Suppressor macrophage (primary cell): ENCODE results near the gene ZZZ3.
"Not testable (repeated sequence)": the region's sequence is repeated elsewhere in the genome, so short reads cannot be mapped to it uniquely, and the experiment has no call there.

Experiments
- DNase-seq, 4 experiments: peaks; one replicate each; pipeline ENCODE4 v3.0.0-alpha.2; 2020 to 2022

Gene ZZZ3

DNA sequence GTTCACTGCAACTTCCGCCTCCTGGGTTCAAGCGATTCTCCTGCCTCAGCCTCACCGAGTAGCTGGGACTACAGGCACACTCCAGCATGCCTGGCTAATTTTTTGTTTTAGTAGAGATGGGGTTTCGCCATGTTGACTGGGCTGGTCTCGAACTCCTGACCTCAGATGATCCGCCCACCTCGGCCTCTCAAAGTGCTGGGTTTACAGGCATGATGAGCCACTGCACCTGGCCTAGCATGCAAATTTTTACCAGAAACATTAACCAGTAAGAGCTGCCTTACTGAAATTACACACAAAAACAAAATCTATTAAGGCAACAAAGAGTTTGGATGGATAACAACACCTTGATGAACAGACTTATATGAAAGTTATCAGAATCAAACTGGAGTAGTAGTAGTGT, 12.1 kb downstream of the ZZZ3 start:
- DNase-seq = no peak

DNA sequence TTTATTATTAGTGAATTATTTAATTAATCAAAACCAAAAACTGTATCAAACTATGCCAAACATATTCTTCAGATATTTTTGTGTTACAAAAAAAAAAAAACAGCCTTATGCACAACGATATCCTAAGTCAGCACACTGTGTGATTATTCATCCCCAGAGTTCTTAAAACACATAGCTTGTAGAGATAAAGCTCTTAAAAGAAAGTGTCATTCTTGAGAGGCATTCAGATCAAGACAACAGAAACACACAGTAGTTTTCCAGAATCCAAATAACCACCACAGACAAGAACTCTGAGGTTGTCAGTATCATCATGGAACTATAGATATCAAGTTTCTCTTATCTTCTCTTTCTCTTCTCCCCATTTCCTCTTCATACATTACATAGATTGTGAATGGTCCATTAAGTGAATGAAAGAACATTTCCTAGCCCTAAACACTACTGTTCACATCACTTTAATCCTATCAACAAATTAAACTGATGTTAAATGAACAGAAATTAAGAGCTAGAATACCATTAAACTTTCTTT, 13.5 kb downstream of the ZZZ3 start:
- no peak for DNase-seq

DNA sequence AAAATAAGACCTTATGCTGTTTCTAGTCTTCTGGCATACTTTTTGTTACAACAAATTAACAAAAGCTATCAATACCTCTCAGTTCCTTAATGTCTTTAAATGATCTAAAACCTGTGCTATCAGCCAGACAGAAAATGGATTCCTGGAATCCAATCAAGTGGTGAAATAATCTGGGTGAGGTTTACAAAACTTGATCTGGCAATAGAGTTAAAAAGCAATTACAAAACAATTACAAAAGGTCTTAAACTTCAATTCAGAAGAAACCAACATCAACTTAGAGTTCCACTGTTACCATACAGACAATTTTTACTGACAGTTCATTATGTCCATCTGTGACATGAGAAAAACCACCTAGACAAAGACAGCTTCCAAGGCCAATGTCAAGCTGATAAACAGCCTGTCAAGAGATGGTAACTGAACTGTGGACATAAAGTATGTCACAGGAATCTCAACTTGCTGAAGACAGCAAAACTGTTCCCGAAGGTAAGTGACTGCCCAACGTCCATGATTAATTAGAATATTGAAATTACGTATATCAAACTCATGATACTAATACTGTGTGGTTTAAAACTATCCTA, 17.4 kb downstream of the ZZZ3 start:
- no peak for DNase-seq

DNA sequence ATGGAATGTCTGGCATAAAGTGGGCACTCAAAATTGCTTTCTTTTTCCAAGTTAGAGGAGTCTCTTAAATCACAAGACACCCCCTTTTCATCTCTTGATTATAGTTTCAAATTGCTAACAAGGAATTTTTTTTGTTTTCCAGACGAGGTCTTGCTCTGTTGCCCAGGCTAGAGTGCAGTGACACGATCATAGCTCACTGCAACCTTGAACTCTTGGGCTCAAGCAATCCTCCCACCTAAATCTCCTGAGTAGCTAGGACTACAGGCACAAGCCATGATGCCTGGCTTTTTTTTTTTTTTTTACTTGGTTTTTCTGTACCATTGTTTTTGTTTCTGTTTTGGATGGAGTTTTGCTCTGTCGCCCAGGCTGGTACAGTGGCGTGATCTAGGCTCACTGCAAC, 20.8 kb downstream of the ZZZ3 start:
- DNase-seq = no peak

DNA sequence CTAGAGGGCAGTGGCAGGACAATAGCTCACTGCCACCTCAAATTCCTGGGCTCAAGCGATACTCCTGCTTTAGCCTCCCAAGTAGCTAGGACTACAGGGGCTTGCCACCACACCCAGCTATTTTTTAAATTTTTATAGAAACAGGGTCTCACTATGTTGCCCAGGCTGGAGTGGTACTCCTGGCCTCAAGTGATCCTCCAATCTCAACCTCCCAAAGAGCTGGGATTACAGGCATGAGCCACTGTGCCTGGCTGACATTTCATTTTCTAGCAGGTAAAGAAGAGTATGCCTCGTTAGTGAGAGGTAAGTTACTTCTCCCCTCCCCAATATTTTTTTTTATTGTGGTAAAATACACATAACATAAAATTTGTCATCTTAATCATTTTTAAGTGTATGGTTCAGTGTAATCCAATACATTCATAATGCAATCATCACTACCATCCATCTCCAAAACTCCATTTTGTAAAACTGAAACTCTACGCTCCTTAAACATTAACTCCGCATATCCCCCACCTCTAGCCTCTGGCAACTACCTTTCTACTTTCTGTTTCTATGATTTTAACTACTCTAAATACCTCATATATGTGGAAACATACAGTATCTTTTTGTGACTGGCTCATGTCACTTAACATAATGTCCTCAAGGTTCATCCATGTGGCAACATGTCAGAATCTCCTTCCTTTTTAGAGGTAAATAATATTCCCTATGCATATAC, 22.4 kb downstream of the ZZZ3 start:
- DNase-seq = no peak

DNA sequence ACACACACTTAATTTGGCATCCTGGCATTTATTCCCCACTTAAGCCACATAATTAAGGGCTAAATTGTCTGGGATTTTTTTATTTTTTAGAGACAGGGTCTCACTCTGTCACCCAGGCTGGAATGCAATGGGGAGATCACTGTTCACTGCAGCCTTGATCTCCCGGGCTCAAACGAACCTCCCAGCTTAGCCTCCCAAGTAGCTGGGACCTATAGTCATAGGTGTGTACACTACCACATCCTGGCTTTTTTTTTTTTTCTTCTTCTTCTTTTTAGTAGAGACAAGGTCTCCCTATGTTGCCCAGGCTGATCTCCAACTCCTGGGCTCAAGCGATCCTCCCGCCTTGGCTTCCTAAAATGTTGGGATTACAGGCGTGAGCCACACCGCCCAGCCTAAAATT, 24.2 kb downstream of the ZZZ3 start:
- no peak for DNase-seq

DNA sequence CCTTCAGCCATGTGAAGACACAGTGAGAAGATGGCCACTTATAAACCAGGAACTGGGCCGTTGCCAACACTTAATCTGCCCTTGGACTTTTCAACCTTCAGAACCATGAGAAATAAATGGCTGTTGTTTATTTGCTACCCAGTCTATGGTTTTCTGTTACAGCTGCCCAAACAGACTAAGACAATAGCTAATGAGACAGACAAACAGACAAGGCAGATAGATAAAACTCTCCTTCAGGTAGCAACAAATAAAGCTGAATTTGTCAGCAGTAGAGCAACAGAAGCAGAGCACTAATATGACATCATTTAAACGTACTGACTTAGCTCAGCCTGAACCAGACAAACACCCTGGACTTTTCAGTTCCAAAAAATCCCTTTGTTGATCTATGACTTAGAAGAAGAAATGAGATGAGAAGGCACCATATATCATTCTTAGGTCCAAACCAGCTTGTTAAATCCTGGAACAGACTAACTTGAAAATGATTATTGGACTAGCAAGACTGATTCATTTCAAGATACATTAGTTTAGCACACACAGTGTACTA, 27.0 kb downstream of the ZZZ3 start:
- DNase-seq = no peak

DNA sequence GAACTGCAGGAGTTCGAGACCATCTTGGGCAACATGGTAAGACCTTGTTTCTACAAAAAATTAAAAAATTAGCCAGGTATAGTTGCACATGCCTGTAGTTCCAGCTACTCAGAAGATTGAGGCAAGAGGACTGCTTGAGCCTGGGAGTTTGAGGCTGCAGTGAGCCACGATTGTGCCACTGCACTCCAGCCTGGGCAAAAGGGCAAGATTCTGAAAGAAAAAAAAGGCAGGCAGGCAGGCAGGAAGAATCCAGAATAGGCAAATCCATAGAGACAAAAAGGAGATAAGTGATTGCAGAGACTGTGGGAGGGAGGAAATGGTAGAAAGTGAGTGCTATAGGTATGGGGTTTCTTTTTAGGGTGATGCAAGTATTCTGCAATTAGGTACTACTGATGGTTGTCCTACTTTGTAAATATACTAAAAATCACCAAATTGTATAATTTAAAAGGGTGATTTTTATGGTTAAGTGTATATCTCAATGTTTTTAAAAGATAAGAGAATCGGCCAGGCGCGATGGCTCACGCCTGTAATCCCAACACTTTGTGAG, 29.4 kb downstream of the ZZZ3 start:
- DNase-seq = no peak

DNA sequence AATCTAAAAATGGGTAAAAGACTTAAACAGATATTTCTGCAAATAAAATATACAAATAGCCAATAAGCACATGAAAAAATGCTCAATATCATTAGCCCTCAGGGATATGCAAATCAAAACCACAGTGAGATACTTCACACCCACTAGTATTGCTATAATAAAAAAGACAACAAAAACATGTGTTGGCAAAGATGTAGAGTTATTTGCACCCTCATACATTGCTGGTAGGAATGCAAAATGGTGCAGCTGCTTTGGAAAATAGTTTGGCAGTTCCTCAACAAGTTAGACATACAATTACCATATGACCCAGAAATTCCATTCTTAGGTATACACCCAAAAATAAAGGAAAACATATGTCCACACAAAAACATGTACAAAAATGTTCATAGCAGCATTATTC, 30.2 kb downstream of the ZZZ3 start:
- no peak for DNase-seq

DNA sequence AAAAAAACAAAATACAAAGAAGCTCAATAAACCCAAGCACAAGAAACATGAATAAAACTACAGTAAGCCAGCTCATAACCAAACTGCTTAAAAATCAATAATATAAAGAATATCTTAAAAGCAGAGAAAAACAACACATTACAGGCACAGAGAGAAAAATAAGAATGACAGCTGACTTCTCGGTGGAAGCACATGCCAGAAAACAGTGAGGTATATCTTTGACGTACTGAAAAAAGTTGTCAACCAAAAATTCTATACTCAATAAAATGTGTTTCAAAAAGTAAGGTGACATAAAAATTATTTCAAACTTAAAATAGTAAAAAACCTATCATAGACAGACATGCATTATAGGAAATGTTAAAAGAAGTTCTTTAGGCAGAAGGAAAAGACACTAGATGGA, 33.3 kb downstream of the ZZZ3 start:
- no peak for DNase-seq

DNA sequence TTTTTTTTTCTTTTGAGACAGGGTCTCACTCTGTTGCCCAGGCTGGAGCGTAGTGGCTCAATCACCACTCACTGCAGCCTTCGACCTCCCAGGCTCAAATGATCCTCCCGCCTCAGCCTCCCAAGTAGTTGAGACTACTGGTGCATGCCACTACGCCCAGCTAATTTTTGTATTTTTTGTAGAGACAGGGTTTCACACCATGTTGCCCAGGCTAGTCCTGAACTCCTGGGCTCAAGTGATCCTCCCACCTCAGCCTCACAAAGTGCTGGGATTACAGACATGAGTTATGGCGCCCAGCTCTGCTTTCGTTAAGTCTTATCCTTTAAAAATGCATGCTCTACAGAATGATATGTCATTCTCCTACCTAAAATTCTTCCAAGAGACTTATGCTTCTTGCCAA, 36.2 kb downstream of the ZZZ3 start:
- DNase-seq = not testable (repeated sequence)

DNA sequence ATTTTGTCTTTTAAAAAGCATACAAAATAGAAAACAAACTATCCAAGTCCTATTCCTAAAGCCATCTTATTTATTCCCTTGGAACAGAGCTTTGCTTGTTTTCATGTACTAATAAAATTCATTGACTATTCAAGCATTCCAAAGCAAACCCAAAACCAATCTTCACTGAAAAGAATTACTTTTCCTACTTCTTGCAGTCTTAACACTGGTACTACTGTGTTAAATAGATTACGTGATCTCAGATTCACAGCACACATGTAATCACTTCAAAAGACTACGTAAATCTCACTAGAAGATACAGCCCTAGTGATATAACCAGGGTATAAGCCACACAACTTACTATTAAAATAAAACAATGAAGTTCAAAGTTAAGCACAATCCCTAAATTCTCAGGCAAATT, 39.0 kb downstream of the ZZZ3 start:
- no peak for DNase-seq

DNA sequence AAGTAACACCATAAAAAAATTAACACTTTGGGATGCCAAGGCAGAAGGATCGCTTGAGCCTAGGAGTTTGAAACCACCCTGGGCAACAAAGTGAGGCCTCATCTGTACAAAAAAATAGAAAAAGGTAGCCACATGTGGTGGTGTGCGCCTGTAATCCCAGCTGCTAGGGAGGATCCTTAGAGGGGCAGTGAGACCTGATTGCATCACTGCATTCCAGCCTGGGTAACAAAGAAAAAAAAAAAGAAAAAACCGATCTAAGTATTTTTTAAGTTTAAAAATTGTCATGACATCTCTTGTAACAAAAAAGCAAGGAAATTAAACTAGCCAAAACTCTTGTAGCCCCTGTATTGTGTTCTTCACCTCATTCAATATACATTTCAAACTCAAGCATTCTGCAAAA, 39.5 kb downstream of the ZZZ3 start:
- no peak for DNase-seq

DNA sequence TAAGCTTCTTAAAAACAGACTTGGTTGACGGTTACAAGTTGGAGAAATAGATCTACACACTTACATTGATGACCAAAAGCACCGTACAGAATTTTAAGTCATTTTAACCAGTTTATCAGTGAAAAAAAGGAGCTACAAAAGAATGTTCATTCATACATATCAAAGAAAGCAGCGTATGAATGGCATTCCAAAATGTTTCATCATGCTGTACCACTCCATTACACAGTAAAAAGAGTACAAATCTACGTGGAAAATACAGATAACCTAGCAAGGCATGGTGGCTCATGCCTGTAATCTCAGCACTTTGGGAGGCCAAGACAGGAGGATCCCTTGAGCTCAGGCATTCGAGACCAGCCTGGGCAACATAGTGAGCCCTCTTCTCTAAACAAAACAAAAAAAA, 40.3 kb downstream of the ZZZ3 start:
- no peak for DNase-seq

DNA sequence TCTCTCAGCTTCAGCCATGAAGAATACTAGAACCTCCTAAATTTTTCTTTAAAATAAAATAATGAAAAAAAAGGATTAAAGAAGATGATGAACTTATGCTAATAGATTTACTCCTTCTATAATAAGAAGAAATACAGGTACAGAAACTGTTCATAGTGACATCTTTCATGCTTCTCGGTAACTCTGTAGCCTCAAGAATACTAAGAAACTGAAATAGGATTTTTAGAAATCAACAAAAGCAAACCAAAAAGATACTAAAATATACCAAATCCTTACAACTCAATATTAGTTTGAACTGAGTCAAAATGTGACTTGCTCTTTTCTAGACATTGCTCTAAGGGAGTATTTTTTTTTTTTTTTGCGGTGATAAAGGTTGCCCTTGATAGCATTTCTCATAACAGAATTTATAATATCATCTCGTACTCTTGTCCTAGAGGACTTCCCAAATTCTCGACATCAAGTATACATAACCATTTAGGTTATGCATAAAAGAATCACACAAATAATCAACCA, 42.8 kb downstream of the ZZZ3 start:
- DNase-seq = no peak

DNA sequence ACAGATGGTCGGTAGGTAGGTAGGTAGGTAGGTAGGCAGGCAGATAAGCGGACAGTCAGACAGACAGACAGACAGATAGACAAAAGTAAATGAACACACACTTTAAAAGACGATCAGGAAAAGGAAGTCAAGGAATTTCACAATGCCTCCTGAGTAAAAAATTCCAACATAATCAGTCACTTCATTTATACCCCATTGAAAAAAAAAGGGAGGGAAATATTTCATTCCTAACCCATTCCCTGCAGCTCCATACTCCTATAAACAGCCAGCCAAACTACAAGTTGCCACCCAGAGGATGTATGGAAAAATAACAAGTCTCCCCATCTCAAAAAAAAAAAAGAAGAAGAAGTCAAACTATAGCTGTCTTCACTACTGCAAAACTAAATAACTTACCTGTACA, 43.4 kb downstream of the ZZZ3 start:
- no peak for DNase-seq

DNA sequence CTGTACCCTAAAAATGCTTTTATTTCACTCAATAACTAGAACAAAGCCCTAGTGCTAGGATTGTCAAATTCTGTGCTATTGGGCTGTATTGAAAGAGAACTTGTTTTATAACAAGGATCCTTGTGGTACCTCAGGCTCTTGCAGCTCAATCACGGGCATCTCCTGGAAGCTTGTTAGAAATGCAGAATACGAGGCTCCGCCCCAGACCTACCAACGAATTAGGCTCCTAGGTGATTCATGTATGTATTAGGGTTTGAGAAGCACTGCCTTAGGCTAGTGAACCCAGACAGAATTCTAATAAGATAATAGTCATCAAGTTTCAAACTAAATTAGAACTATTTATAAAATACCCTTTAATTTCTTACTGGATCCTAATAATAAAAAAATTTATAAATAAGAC, 45.6 kb downstream of the ZZZ3 start:
- no peak for DNase-seq
